HepG2 (cell line): ENCODE data around the gene GFRAL.

ENCODE experiments used
- CREB1 ChIP-seq, 2 experiments: fragments of 450-650 bp in 1 of 2; IDR thresholded peaks; 2 replicates each; pipeline ENCODE4 v1.6.1; 2016 to 2017; ENCODE audit warnings: control low read depth in 1 of 2, mild to moderate bottlenecking in 1 of 2, missing compliant biosample characterization in 1 of 2, missing genetic modification characterization in 1 of 2
- EZH2 ChIP-seq: conservative IDR thresholded peaks from 2 replicates; pipeline ENCODE4 v1.6.1; 2012; ENCODE audit warnings: mild to moderate bottlenecking, low read depth, low read length, moderate library complexity
- NBN ChIP-seq: fragments of 450-650 bp; conservative IDR thresholded peaks from 2 replicates; pipeline ENCODE4 v1.6.1; 2017
- PLRG1 ChIP-seq: fragments of 450-650 bp; conservative IDR thresholded peaks from 2 replicates; pipeline ENCODE4 v1.6.1; 2016
- RBAK ChIP-seq: sonication (generic); formaldehyde crosslinking; IDR thresholded peaks from 2 replicates; pipeline ENCODE4 v1.5.1; 2020; ENCODE audit warnings: mild to moderate bottlenecking, missing genetic modification reagents
- RFX5 ChIP-seq: IDR thresholded peaks from 2 replicates; pipeline ENCODE4 v1.6.1; 2011; ENCODE audit warnings: low read depth, low read length, improper control_type of control experiment
- TOE1 ChIP-seq: sonication (generic); formaldehyde crosslinking; IDR thresholded peaks from 2 replicates; pipeline ENCODE4 v1.4.0; 2020; ENCODE audit warnings: mild to moderate bottlenecking, missing genetic modification reagents
- ZNF616 ChIP-seq: sonication (generic); formaldehyde crosslinking; IDR thresholded peaks from 2 replicates; pipeline ENCODE4 v1.5.0; 2020; ENCODE audit warnings: low read depth, mild to moderate bottlenecking, missing genetic modification reagents
- ZNF891 ChIP-seq: sonication (generic); formaldehyde crosslinking; IDR thresholded peaks from 2 replicates; pipeline ENCODE4 v1.5.0; 2020; ENCODE audit warnings: mild to moderate bottlenecking, missing genetic modification reagents
- ZSCAN30 ChIP-seq: sonication (generic); formaldehyde crosslinking; IDR thresholded peaks from 2 replicates; pipeline ENCODE4 v1.5.0; 2020; ENCODE audit warnings: mild to moderate bottlenecking, missing genetic modification reagents
- TF ChIP-seq, protein P1 (sequence below): sonication (generic); formaldehyde crosslinking; IDR thresholded peaks from 2 replicates; pipeline ENCODE4 v1.4.0; 2020; ENCODE audit warnings: missing genetic modification reagents
- TF ChIP-seq, protein P2 (sequence below): sonication (generic); formaldehyde crosslinking; IDR thresholded peaks from 2 replicates; pipeline ENCODE4 v1.5.0; 2020; ENCODE audit warnings: missing genetic modification reagents, mild to moderate bottlenecking, borderline replicate concordance

DNA sequence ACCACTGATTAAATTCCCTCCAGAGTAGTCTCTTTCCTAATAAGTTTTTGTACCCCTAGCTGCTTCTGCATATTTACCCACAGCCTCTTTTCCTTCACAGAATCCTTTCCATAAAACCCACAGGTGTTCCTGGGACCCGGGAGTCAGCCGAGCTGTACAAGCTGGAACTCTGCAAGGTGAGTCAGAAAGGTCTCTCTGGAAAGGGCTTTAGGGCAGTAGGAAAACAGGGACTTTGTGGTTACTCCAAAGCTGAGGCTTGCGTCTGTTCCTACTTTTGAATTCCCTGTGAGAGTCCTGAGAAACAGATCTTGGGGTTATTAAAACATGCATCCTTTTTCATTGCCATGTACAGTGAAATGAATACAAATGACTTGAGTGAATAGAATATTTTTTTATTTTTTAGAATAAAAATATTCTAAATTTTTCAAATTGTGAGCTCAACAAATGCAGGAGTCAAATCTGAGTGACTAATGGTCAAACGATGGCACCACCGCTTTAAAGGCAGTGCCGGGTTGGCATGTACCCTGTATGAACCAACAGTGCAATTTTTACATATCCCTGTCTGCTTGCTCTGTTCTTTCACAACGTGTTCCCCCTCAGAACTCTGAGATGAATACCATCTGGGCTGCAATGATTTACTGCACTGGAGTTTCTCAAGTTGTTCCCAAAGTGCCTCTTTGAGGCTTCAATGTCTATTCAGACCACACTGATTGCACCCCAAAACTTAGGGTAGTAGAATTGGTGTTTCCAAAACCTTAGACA is 78.4 kb downstream of the GFRAL start:
- TF ChIP-seq TOE1 (no peak), RFX5 (no peak), ZSCAN30 (CRISPR knock-in tag) (no peak), RBAK (CRISPR knock-in tag) (no peak), ZNF616 (no peak), PLRG1 (no peak), EZH2 (no peak), NBN (no peak), CREB1 (IDR thresholded peaks at IDR 0.05) (no peak), CREB1 (CRISPR knock-in tag; IDR thresholded peaks at IDR 0.05) (no peak), ZNF891 (CRISPR knock-in tag) (no peak)
- TF ChIP-seq, protein P1, sequence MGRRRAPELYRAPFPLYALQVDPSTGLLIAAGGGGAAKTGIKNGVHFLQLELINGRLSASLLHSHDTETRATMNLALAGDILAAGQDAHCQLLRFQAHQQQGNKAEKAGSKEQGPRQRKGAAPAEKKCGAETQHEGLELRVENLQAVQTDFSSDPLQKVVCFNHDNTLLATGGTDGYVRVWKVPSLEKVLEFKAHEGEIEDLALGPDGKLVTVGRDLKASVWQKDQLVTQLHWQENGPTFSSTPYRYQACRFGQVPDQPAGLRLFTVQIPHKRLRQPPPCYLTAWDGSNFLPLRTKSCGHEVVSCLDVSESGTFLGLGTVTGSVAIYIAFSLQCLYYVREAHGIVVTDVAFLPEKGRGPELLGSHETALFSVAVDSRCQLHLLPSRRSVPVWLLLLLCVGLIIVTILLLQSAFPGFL (CRISPR knock-in tag): no peak
- TF ChIP-seq, protein P2, sequence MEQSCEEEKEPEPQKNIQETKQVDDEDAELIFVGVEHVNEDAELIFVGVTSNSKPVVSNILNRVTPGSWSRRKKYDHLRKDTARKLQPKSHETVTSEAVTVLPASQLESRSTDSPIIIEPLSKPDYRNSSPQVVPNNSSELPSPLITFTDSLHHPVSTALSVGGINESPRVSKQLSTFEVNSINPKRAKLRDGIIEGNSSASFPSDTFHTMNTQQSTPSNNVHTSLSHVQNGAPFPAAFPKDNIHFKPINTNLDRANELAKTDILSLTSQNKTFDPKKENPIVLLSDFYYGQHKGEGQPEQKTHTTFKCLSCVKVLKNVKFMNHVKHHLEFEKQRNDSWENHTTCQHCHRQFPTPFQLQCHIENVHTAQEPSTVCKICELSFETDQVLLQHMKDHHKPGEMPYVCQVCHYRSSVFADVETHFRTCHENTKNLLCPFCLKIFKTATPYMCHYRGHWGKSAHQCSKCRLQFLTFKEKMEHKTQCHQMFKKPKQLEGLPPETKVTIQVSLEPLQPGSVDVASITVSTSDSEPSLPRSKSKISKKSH (CRISPR knock-in tag): no peak
